HG02623 (cell line): ENCODE data around the gene FAM120B.

Experiments used
- ATAC-seq: cut with Tn5 transposase; IDR thresholded peaks from one replicate; pipeline ENCODE4 v1.9.1; 2021; ENCODE audit warnings: moderate library complexity; ENCODE audit not compliant: unreplicated experiment

The FAM120B gene

GRCh38 chr6:170415318-170415717 is 108.8 kb downstream of the FAM120B start:
- ATAC-seq = no peak

GRCh38 chr6:170416303-170416702 is 109.7 kb downstream of the FAM120B start:
- no peak for ATAC-seq

GRCh38 chr6:170416959-170417606 is 110.5 kb downstream of the FAM120B start:
- no peak for ATAC-seq

GRCh38 chr6:170417881-170418280 is 111.3 kb downstream of the FAM120B start:
- no peak for ATAC-seq

- no peak for ATAC-seq
These were observed 113.7 kb downstream of the FAM120B start for GRCh38 chr6:170420283-170420682.

GRCh38 chr6:170420791-170421776 is 114.5 kb downstream of the FAM120B start:
- ATAC-seq = no peak

GRCh38 chr6:170421921-170422320 is 115.4 kb downstream of the FAM120B start:
- ATAC-seq = no peak

GRCh38 chr6:170423030-170423429 is 116.5 kb downstream of the FAM120B start:
- no peak for ATAC-seq

GRCh38 chr6:170423814-170424603 is 117.5 kb downstream of the FAM120B start:
- no peak for ATAC-seq

- ATAC-seq = no peak
These were observed 118.1 kb downstream of the FAM120B start for GRCh38 chr6:170424604-170425126.

GRCh38 chr6:170429450-170429849 is 122.9 kb downstream of the FAM120B start:
- no peak for ATAC-seq

GRCh38 chr6:170433163-170434116 is 126.9 kb downstream of the FAM120B start:
- no peak for ATAC-seq

- ATAC-seq = no peak
These were observed 127.7 kb downstream of the FAM120B start for GRCh38 chr6:170434117-170434820.

GRCh38 chr6:170434821-170435155 is 128.2 kb downstream of the FAM120B start:
- no peak for ATAC-seq

- ATAC-seq = no peak
These were observed 129.2 kb downstream of the FAM120B start for GRCh38 chr6:170435766-170436165.

- no peak for ATAC-seq
These were observed 129.8 kb downstream of the FAM120B start for GRCh38 chr6:170436209-170436809.

GRCh38 chr6:170437719-170438401 is 131.3 kb downstream of the FAM120B start:
- no peak for ATAC-seq

- ATAC-seq = peak; percentile 92
These were observed 131.8 kb downstream of the FAM120B start for GRCh38 chr6:170438402-170438753.
